HG02870 (cell line): Measurements from ENCODE around the gene EXOSC10.
"Not testable (repeated sequence)": the region's sequence is repeated elsewhere in the genome, so short reads cannot be mapped to it uniquely, and the experiment has no call there.

Experiments used
- ATAC-seq: cut with Tn5 transposase; IDR thresholded peaks from one replicate; pipeline ENCODE4 v1.9.1; 2021; ENCODE audit warnings: mild to moderate bottlenecking, moderate library complexity; ENCODE audit not compliant: unreplicated experiment

Gene EXOSC10

DNA sequence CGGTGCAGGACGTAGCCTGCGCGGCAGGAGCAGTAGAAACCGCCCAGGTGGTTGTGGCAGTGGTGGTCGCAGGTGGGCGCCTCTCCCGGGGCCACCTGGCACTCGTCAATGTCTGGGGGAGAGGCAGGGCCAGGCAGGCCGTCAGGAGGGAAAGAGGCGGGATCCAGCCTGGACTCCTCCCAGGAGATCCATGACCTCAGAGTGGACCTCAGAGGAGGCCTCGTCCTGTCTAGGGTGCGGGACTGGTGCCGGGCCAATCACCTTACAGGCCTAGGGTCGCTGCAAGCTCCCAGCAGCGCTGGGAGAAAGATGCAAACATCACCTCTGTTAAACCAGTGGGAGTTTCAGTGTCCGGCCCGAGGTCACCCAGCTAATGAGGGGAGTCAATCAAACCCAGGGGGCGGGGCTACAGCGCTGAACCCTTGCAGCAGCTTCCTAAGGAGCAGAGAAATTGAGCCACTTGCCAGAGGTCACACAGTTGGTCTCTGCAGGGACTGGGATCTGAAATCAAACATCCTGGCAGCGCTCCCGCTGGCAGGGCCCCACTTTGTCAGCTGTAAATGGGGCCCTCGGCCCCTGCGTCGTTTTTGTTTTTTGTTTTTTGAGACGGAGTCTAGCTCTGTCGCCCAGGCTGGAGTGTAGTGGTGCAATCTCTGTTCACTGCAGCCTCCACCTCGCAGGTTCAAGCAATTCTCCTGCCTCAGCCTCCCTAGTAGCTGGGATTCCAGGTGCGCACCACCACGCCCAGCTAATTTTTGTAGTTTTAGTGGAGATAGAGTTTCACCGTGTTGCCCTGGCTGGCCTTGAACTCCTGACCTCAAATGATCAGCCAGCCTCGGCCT, 54.0 kb downstream of the EXOSC10 start:
- ATAC-seq, result no peak

DNA sequence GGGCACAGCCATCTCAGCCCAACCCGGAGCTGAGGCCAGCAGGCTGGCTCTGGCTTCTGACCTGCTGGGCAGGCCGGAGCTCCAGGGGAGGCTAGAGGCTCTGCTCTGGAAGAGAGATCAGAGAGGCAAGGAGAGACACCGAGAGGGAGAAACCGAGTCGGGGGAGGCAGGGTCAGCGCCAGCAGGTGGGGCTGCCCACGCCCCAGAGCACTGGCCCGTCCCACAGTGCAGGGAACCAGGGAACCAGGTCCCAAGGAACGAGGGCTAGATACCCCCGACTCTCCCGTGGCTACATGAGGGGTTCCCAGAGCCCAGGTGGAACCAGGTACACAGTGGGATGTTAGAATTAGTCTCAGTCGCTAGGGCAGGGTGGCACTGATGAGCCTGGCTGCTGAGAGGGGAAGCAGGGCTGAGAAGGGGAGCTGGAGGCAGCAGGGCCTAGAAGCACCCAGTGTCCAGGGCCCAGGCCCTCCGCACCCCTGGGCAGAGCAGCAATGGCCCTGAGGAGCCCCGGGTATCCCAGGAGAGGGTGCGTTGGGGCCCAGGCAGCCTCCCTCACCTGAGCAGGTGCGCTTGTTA, 54.7 kb downstream of the EXOSC10 start:
- no peak for ATAC-seq

DNA sequence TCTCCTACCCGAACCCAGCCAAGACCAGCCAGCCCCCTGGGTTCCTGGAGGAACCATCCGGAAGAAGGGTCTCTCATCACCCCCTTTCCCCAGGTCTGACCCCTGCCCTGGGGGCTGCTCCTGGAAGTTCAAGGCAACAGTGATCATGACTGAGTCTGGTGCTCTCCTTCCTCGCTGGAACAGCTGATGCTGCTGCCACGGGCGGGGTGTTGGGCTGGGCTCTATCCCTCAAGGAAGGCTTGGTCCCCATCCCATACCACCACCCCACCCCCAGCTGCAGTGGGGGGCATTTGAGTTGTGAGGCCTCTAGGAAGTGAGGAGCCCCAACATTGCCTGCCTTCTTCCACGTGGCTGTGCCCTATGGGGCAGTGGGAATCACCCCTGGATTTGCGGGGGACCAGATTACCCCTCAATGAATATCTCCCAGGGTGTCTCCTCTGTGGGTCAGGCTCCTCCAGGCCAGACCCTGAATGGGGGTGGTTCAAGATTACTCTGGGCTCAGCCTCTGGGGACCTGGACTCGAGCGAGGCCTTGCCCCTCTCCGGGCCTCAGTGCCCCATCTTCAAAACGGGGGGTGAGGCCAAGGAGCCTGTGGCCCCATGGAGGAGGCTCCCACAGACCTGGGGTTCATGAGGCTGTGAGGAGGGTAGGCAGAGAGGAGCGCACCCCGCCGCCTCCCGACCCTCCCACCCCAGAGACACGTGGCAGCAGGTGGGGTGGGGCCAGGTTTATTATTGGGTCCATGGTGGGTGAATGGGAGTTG, 55.4 kb downstream of the EXOSC10 start:
- no peak for ATAC-seq

DNA sequence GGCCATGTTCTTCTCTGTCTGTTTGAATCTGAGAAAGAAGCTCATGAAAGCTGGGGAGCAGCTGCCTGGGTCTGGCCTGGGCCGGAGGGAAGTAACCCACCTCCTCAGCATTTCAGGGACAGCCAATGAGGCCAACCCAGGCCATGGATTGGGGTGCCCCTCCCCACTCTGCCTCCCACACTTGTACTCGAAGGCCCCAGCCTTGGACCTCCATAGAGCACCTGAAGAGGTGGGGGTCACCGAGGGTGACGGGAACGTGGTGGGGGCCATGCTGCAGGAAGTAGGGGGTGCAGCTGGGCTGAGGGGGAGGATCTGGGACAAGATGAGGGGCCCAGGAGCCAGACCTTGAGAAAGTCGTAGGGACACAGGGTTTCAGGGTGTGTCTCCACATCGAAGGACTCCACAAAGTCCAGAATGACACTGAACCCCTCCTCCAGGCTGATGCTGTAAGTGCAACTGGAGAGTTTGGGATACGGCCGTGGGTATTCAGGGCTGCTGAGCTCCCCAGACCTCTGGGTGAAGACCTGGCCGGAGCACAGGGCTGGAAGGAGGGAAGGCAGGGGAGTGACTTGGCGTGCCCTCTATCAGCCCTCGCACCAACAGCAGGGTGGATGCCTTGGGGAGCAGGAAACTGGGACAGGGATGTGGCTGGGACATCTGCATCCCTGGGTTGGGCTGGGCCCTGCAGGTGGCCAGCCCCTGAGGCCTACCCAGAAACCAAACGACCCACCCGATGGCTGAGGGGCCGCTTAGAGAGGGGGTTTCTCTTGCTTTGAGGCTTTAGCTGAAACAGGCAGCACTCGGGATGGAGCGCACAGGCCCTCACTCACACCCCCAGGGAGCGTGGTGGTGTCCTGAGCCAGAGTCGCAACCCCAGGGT, 56.4 kb downstream of the EXOSC10 start:
- no peak for ATAC-seq

DNA sequence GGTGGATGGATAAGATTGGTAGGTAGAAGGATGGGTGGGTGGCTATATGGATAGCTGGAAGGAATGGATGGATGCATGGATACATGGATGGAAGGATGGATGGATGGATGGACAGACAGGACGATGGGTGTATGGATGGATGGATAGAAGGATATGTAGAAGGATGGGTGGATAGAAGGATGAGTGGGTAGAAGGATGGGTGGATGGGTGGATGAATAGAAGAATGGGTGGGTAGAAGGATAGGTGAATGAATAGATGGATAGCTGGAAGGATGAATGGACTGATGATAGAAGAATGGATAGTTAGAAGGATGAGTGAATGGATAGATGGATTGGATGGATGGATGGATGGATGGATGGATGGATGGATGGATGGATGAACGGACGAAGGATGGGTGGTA, 57.6 kb downstream of the EXOSC10 start:
- no peak for ATAC-seq

DNA sequence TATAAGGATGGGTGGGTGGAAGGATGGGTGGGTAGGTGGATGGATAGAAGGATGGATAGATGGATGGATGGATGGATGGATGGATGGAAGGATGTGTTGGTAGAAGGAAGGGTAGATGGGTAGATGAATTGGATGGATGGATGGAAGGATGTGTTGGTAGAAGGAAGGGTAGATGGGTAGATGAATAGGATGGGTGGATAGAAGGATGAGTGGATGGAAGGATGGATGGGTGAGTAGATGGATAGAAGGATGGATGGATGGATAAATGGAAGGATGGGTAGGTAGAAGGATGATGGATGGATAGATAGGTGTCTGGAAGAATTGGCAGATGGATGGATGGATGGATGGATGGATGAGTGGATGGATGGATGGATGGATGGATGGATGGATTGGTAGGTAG, 58.6 kb downstream of the EXOSC10 start:
- no peak for ATAC-seq

DNA sequence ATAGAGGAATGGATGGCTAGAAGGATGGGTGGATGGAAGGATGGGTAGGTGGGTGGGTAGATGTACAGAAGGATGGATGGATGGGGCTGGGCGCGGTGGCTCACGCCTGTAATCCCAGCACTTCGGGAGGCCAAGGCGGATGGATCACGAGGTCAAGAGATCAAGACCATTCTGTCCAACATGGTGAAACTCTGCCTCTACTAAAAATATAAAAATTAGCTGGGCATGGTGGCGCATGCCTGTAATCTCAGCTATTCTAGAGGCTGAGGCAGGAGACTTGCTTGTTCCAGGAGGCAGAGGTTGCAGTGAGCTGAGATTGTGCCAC, 59.6 kb downstream of the EXOSC10 start:
- not testable (repeated sequence) for ATAC-seq

DNA sequence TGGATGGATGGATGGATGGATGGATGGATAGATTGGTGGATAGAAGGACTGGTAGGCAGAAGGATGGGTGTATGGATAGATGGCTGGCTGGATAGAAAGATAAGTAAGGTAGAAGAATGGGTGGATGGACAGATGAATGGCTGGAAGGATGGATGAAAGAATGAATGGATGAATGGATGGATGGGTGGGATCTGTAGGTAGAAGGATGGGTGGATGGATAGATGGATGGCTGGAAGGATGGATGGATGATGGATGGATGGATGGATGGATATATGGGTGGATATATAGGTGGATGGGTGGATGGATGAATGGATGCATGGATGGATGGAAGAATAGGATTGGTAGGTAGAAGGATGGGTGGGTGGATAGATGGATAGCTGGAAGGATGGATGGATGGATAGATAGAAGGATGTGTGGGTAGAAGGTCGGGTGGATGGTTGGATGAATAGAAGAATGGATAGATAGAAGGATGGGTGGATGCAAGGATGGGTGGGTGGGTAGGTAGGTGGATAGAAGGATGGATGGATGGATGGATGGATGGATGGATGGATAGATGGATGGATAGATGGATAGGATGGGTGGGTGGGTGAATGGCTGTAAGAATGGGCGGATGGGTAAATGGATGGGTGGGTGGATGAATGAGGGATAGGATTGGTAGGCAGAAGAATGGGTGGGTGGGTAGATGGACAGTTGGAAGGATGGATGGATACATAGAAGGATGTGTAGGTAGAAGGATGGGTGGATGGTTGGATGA, 60.1 kb downstream of the EXOSC10 start:
- ATAC-seq, result no peak

DNA sequence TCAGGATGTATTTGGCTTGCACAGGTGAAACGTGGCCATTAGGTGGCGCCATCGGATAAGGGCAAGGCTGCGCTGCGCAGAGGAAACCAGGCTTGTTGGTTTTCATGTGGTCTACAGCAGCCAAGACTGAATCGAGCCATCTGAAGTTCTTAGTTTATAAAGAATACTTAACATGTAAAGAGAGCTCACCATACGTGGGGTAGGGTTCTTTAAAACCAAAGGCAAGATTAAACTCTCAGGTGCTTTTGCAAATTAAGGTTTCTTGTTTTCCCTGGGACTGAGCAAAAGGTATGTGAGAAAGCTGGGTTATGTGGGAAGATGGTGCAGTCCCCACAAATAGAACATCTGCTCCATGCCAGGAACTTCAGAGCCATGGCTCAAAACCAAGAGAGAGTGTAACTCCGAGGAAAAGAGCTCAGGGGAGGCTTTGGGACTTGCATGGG, 61.9 kb downstream of the EXOSC10 start:
- no peak for ATAC-seq

DNA sequence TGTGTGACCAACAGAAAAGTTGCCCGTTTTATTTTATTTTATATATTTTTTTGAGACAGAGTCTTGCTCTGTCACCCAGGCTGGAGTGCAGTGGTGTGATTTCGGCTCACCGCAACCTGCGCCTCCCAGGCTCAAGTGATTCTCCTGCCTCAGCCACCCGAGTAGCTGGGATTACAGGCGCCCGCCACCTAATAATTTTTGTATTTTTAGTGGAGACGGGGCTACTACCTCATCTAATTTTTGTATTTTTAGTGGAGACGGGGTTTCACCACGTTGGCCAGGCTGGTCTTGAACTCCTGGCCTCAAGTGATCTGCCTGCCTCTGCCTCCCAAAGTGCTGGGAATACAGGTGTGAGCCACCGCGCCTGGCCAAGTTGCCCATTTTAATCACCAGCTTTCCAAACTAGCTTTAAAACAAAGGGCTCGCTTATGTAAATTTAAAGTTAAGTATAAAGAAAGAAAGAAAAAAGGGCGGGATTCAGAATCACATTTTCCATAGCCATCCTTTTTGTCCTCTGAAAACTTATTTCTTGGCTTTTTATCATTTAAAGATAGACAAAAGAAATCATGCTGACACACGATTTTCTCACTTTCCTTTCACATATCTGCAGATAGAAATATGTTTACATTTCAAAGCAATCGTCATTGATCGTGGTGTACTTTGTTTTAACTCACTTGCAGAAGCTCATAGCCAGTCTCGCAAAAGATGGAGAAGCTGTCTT, 62.5 kb downstream of the EXOSC10 start:
- not testable (repeated sequence) for ATAC-seq

DNA sequence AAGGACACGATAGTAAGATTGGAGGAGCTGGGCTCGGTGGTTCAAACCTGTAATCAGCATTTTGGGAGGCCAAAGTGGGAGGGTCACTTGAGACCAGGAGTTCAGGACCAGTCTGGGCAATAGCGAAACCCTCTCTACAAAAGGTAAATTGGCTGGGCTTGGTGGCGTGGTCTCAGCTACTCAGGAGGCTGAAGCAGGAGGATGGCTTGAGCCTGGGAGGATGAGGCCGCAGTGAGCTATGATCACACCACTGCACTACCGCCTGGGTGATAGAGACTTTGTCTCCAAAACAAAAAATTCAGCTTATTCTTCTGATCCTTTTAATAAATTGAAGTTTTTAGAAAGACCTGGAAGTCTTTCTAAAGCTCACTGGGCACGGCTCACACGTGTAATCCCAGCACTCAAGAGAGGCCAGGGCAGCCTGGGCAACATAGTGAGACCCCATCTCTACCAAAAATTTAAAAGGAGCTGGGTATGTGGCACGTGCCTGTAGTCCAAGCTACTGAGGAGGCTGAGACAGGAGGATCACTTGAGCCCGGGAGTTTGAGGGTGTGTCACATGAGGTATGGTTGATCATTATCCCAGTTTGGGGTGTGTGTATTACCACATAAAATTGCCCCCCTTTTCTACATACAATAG, 67.9 kb downstream of the EXOSC10 start:
- ATAC-seq, result no peak

DNA sequence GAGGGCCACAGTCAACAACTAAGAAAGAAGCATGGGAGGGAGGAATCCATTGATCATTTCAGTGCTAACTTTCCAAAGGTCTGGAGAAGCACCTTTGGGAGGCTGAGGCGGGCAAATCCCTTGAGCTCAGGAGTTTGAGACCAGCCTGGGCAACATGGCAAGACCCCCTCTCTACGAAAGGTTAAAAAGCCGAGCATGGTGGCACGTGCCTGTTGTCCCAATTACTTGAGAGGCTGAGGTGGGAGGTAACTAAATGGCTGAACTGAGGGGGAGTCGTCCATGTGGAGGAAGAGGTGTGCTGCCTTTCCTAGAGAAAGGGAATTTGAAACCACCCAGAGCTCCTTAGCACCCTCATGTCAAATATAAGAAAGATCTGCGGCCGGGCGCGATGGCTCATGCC, 68.8 kb downstream of the EXOSC10 start:
- ATAC-seq, result no peak

DNA sequence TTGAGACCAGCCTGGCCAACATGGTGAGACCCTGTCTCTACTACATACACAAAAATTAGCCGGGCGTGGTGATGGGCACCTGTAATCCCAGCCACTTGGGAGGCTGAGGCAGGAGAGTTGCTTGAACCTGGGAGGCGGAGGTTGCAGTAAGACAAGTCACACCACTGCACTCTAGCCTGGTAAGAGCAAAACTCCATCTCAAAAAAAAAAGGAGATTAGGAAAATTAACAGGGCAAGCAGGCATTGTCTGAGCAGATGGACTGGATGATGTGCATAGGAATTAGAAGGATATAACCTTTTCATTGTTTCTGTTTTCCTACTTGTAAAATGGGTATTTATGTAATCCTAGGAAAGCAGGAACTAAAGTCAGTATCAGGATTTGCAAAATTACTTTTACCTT, 71.7 kb downstream of the EXOSC10 start:
- no peak for ATAC-seq

DNA sequence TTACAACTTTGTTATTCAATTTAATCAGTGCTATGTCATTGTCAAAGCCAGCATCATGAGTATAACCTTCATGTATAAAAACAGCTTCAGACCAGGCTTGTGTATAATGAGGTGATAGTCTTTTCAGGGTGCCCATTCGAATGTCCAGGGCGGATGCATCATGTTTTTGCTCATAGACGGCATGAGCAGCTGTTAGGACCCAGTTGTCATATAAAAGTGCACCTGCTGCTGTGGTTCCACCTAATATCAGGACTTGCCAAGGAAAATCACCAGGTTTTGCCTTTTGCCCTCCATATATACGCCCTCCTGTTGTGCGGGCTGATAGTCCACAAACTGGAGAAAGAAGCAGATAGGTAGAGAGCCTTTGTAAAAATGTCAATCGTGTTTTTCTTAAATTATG, 72.4 kb downstream of the EXOSC10 start:
- ATAC-seq, result no peak

DNA sequence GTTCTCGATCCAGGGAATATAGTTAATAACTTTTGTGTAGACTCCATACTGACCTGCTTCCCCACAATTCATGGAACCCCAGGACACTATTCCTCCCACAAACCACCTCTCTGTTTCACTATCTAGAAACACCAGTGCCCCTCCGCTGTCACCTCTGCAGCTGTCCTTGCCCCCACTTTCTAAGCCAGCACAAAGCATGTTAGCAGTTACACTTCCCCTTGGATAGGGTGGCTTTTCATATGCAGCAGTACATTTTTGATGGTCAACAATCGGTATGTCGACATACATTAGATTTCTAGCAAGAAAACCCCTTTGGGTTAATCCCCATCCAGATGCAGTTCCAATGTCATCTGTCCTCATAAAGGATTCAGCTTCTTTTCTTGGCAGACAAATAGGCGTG, 72.8 kb downstream of the EXOSC10 start:
- ATAC-seq, result no peak

DNA sequence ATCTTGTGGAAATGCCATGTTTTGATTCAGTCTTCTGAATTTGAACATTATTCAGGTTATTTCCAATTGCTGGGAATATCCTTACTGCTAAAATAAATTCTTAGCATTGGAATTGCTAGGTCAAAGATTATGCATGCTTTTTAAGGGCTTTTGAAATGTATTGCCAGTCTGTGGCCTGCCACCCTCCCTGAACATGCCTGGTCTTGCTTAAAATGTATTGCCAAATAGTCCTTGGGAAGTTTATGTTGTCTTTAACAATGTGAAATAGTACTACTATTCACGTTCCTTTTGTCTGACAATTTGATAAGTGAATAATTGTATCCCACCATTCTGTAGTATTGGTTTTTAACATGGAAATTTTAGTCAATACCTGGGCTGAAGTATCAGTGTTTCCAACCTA, 73.6 kb downstream of the EXOSC10 start:
- ATAC-seq, result no peak

DNA sequence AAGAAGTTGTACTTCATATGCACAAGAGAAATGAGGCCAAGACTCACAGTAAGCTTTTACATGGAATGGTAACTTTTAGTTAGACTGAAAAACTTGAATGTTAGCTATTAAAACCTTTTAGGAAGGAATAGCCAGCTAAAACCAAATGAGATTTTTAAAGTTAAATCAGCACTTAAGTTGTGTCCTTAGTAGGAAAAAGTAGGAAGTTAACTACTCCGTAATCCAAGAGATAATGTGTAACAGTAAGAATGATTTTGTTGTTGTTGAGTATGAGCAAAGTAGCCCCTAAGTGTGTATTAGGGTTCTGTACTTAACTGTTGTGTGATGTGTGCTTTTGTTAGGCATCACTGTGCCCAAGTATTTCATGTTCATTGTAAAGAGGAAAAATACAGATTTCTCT, 74.1 kb downstream of the EXOSC10 start:
- ATAC-seq, result no peak

DNA sequence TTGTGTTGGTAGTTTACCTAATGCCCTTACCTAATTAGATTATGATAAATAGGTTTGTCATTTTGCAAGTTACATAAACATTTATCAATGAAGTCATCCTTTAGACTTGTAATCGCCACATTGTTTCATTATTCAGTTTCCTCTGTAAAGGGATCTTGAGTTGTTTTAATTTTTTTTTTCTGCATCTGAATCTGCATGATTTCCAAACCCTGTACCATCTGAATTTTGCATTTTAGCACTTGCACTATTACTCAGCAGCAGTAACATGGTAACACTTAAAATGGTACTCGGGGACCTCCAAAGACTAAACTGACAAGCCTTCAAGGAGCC, 74.8 kb downstream of the EXOSC10 start:
- no peak for ATAC-seq

DNA sequence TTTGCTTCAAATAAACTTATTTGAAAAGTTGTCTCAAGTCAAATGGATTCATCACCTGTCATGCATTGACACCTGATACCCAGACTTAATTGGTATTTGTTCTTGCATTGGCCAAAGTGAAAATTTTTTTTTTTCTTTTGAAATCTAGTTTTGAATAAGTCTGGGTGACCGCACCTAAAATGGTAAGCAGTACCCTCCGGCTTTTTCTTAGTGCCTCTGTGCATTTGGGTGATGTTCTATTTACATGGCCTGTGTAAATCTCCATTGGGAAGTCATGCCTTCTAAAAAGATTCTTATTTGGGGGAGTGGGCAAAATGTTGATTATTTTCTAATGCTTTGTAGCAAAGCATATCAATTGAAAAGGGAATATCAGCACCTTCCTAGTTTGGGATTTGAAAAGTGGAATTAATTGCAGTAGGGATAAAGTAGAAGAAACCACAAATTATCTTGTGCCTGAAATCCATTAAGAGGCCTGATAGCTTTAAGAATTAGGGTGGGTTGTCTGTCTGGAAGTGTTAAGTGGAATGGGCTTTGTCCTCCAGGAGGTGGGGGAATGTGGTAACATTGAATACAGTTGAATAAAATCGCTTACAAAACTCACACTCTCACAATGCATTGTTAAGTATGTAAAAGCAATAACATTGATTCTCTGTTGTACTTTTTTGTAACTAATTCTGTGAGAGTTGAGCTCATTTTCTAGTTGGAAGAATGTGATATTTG, 75.4 kb downstream of the EXOSC10 start:
- no peak for ATAC-seq
